ENCODE results near the gene RDM1. TPM values are rescaled to one million over a fixed set of nuclear protein-coding genes. Genes with fewer than 3 reads are reported as not detected.

RDM1 gene
- total and polyA plus RNA-seq, 5 donors = not detected

Other genes starting within 250 kb of the RDM1 start
- gene RASL10B, start 199.1 kb downstream of the RDM1 start, total RNA-seq = 10 to 100 TPM; 19.0 to 47.4 (median 34.4) TPM
- 37.2 TPM for gene RASL10B, start 199.1 kb downstream of the RDM1 start, polyA plus RNA-seq
- under 1 TPM in 2 of 4 donors, not detected in 2; 0.09 to 0.19 TPM for gene GAS2L2, start 177.5 kb downstream of the RDM1 start, total RNA-seq
- 0.14 TPM for gene GAS2L2, start 177.5 kb downstream of the RDM1 start, polyA plus RNA-seq
- not detected for gene C17orf50, start 169.9 kb downstream of the RDM1 start, total RNA-seq
- 0.14 TPM for gene C17orf50, start 169.9 kb downstream of the RDM1 start, polyA plus RNA-seq
- 1 to 10 TPM; 4.6 to 5.8 (median 5.4) TPM for gene MMP28, start 135.1 kb downstream of the RDM1 start, total RNA-seq
- 9.2 TPM for gene MMP28, start 135.1 kb downstream of the RDM1 start, polyA plus RNA-seq
- gene TAF15, start 121.3 kb downstream of the RDM1 start, total RNA-seq = 100 to 1,000 TPM in 3 of 4 donors, 10 to 100 TPM in 1; 96.5 to 125 (median 106) TPM
- 86.3 TPM for gene TAF15, start 121.3 kb downstream of the RDM1 start, polyA plus RNA-seq
- gene HEATR9, start 61.9 kb downstream of the RDM1 start, total RNA-seq = not detected
- gene HEATR9, start 61.9 kb downstream of the RDM1 start, polyA plus RNA-seq = not detected
- gene CCL5, start 50.4 kb downstream of the RDM1 start, total RNA-seq = 1 to 10 TPM; 1.2 to 3.3 (median 2.3) TPM
- 1.6 TPM for gene CCL5, start 50.4 kb downstream of the RDM1 start, polyA plus RNA-seq
- not detected for gene LYZL6, start 12.9 kb upstream of the RDM1 start, total RNA-seq
- not detected for gene LYZL6, start 12.9 kb upstream of the RDM1 start, polyA plus RNA-seq
- under 1 TPM in 1 of 4 donors, not detected in 3; 0.15 TPM for gene CCL16, start 50.7 kb upstream of the RDM1 start, total RNA-seq
- gene CCL16, start 50.7 kb upstream of the RDM1 start, polyA plus RNA-seq = 0.29 TPM
- gene CCL14, start 56.0 kb upstream of the RDM1 start, total RNA-seq = 10 to 100 TPM in 3 of 4 donors, 1 to 10 TPM in 1; 5.1 to 28.2 (median 25.0) TPM
- 114 TPM for gene CCL14, start 56.0 kb upstream of the RDM1 start, polyA plus RNA-seq
- gene CCL15, start 70.8 kb upstream of the RDM1 start, total RNA-seq = not detected
- not detected for gene CCL15, start 70.8 kb upstream of the RDM1 start, polyA plus RNA-seq
- gene CCL23, start 87.2 kb upstream of the RDM1 start, total RNA-seq = under 1 TPM in 3 of 4 donors, not detected in 1; 0.56 to 0.69 (median 0.61) TPM
- gene CCL23, start 87.2 kb upstream of the RDM1 start, polyA plus RNA-seq = 0.20 TPM
- 10 to 100 TPM in 1 of 4 donors, 1 to 10 TPM in 2, under 1 TPM in 1; 0.74 to 12.3 (median 1.5) TPM for gene CCL18, start 133.5 kb upstream of the RDM1 start, total RNA-seq
- gene CCL18, start 133.5 kb upstream of the RDM1 start, polyA plus RNA-seq = 0.20 TPM
- 1 to 10 TPM in 3 of 4 donors, under 1 TPM in 1; 0.38 to 2.3 (median 1.3) TPM for gene CCL3, start 159.4 kb upstream of the RDM1 start, total RNA-seq
- 0.66 TPM for gene CCL3, start 159.4 kb upstream of the RDM1 start, polyA plus RNA-seq
- gene CCL4, start 173.1 kb upstream of the RDM1 start, total RNA-seq = 1 to 10 TPM in 3 of 4 donors, under 1 TPM in 1; 0.42 to 1.7 (median 1.2) TPM
- 0.95 TPM for gene CCL4, start 173.1 kb upstream of the RDM1 start, polyA plus RNA-seq
- 1 to 10 TPM; 3.1 to 4.6 (median 4.2) TPM for gene TBC1D3B, start 245.9 kb upstream of the RDM1 start, total RNA-seq
- 1.5 TPM for gene TBC1D3B, start 245.9 kb upstream of the RDM1 start, polyA plus RNA-seq

Data from right cardiac atrium (tissue), 5 donors.